Fibroblast of pulmonary artery (primary cell): Measurements from ENCODE around the gene HTR3B.
"Not testable (repeated sequence)": the region's sequence is repeated elsewhere in the genome, so short reads cannot be mapped to it uniquely, and the experiment has no call there.

ENCODE experiments used
- DNase-seq: peaks from one replicate; pipeline ENCODE4 v3.0.0-alpha.2; 2010; ENCODE audit warnings: low read depth
- H3K4me3 ChIP-seq: replicated peaks from 2 replicates; pipeline ENCODE4 v1.5.1; 2011; ENCODE audit warnings: low read depth, mild to moderate bottlenecking, control low read depth, low read length, moderate library complexity
- TF ChIP-seq, protein P1 (sequence below): IDR thresholded peaks from 2 replicates; pipeline ENCODE4 v1.5.1; 2011; ENCODE audit warnings: mild to moderate bottlenecking, control low read depth, low read length, inconsistent platforms; ENCODE audit errors: missing control alignments

HTR3B gene

DNA sequence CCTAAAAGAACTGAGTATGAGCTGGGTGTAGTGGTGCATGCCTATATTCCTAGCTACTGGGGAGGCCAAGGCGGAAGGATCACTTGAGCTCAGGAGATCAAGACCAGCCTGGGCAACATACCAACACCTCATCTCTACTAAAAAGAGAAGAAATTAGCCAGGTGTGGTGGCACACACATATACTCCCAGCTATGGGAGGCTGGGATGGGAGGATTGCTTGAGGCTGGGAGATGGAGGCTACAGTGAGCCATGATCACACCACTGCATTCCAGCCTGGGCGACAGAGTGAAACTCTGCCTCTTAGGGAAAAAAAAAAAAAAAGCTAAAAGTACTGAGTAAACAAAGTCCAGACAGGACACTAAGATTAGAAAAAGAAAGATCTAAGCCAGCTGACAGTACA lies 3.5 kb upstream of the HTR3B start:
- TF ChIP-seq, protein P1, sequence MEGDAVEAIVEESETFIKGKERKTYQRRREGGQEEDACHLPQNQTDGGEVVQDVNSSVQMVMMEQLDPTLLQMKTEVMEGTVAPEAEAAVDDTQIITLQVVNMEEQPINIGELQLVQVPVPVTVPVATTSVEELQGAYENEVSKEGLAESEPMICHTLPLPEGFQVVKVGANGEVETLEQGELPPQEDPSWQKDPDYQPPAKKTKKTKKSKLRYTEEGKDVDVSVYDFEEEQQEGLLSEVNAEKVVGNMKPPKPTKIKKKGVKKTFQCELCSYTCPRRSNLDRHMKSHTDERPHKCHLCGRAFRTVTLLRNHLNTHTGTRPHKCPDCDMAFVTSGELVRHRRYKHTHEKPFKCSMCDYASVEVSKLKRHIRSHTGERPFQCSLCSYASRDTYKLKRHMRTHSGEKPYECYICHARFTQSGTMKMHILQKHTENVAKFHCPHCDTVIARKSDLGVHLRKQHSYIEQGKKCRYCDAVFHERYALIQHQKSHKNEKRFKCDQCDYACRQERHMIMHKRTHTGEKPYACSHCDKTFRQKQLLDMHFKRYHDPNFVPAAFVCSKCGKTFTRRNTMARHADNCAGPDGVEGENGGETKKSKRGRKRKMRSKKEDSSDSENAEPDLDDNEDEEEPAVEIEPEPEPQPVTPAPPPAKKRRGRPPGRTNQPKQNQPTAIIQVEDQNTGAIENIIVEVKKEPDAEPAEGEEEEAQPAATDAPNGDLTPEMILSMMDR: no peak
- no peak for DNase-seq
- H3K4me3 ChIP-seq: no peak overlapping the region

DNA sequence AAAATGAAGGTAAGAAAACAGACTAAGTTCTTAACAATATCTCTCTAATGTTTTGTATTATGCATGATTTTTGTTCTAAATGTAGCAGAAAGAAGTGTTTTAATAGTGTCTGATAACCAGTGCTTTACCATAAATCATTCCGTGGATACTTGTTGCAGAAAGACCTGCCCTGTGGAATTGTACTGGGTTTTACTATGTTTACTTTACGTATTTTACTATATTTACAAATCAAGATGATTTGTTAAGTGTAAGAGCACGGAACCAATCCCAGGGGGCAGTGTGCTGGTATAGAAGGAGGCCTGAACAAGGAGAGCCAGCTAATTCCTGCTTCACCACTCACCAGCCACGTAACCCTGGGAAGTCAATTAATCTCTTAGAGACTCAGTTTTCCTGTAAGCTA lies 1.4 kb downstream of the HTR3B start:
- H3K4me3 ChIP-seq: no peak overlapping the region
- TF ChIP-seq, protein P1: peak; percentile 19
- peak; percentile 31 for DNase-seq

DNA sequence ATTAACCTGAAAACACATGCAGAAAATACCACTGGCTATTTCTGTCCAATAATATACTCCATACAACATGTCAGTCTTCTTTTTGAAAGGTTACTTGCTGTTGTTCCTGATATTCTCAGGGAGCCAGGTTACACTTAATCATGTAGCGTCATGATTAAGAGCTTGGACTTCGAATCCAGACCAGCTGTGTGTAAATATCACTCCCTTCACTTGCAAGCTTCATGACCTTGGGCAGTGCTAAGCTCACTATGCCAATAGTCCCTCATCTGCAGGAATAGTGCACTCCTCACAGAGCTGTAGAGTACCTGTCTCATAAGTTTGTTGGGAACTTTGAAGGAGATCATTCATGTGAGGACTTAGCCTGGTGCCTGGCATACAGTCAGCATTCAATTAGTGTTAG lies 1.9 kb downstream of the HTR3B start:
- TF ChIP-seq, protein P1: no peak

DNA sequence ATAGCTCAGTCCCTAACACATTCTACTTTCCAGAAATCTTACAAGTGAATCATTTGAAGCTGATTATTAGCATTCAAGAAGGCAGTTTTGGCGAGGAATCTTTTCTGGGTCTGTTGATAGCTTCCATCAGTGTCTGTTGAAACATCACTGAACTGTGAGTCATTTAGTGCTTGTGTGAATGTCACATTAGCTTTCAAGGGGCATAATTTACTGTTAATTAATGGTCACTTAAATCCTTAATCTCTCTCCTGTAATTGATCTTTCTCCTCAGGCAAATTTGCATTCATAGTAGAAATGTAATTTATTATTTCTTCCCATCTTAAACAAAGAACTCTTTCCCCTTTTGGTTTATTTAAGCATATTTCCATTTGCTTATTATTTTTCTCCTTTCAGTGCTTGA lies 2.6 kb downstream of the HTR3B start:
- no peak for DNase-seq
- TF ChIP-seq, protein P1: no peak
- H3K4me3 ChIP-seq: no peak overlapping the region

More for the DNA sequence above, 1.9 kb downstream of the HTR3B start:
- H3K4me3 ChIP-seq: no peak overlapping the region
- DNase-seq: no peak

DNA sequence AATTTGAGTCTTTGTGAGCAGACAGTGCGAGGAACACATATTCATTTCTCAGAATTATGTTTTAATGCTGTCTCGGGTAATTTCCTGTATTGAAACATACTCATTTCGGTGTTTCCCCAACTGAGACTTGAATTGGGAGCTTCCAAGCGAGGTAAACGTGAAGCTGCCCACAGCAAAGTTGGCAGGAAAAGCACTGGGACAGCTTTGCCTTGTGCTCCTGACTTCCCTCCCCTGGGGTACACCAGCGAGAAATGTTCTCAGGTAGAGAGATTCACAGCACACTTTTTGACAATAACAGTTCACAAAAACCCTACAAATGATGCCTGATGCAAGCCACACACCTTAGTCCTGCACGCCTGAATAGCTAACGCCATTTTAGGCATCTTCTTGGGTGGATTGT lies 3.1 kb downstream of the HTR3B start:
- DNase-seq: no peak
- TF ChIP-seq, protein P1: no peak
- no peak overlapping the region for H3K4me3 ChIP-seq

DNA sequence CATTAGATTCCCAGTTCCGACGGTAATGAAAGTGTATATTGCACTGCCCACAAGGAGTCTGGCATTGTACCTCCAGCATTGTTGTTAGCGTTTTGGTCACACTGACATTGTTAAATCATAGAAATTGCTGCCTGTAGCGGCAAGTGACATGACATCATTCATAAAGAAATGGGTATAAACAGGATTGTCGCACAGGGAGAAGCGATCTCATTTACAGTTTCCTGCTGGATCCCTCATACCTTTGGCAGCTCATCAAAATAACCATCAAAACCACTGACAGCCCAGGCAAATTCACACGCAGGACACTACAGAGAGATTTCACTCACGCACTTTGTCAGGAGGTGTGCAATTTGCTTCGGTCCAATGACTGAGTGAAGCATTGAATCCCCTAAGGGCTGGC lies 3.5 kb downstream of the HTR3B start:
- TF ChIP-seq, protein P1: no peak
- no peak for DNase-seq
- no peak overlapping the region for H3K4me3 ChIP-seq

DNA sequence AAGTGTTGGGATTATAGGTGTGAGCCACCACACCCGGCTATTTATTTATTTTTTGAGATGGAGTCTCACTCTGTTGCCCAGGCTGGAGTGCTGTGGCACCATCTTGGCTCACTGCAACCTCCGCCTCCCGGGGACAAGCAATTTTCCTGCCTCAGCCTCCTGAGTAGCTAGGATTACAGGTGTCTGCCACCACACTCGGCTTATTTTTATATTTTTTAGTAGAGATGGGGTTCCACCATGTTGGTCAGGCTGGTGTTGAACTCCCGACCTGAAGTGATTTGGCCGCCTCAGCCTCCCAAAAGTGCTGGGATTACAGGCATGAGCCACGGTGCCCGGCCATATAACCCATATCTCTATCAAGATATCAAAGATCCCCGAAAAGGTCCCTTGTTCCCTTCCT lies 6.9 kb downstream of the HTR3B start:
- H3K4me3 ChIP-seq, DNase-seq: not testable (repeated sequence)

DNA sequence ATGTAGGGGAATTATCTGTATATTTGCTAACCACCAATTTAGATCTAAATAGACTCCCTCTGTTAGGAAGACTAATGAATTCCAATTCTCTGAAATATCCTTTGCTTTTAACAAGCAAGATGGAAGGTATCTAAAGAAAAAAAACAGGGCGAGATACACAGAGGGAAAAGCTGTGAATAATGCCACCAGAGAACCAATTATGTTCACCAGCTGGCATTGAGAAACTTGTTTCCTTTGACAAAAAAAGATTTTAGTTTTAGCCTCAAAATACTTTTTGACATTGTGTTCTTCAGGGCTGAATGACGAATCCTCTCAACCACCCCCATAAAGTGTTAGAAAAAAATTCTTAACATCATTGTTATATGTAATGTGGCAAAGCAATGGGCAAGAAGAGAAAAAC lies 19.0 kb downstream of the HTR3B start:
- TF ChIP-seq, protein P1: no peak

More for the DNA sequence above, 19.0 kb downstream of the HTR3B start:
- DNase-seq: no peak
- H3K4me3 ChIP-seq: no peak overlapping the region
